Measurements from ENCODE around the gene CALHM5. TPM values are rescaled to one million over a fixed set of nuclear protein-coding genes. Genes with fewer than 3 reads are reported as not detected.

The CALHM5 gene
- polyA plus RNA-seq, 12 donors, result 1.8 to 3.8 (median 3.2) TPM; not detected in 1

GRCh38 chr6:116497113-116497676, 14.2 kb upstream of the CALHM5 start:
- peak; percentile 14 for DNase-seq

DNA sequence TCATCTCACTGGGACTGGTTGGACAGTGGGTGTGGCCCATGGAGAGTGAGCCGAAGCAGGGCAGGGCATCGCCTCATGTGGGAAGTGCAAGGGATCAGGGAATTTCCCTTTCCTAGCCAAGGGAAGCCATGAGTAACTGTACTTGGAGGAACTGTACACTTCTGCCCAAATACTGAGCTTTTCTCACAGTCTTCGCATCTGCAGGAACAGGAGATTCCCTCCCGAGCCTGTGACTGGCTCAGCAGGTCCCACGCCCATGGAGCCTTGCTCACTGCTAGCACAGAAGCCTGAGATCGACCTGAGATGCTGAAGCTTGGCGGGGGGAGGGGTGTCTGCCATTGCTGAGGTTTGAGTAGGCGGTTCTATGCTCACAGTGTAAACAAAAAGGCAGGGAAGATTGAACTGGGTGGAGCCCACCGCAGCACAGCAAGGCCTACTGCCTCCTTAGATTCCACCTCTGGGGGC, 10.4 kb upstream of the CALHM5 start:
- DNase-seq, result no peak

GRCh38 chr6:116507324-116507723, 4.1 kb upstream of the CALHM5 start:
- DNase-seq, result no peak

GRCh38 chr6:116508527-116508926, 2.9 kb upstream of the CALHM5 start:
- DNase-seq, result no peak

DNA sequence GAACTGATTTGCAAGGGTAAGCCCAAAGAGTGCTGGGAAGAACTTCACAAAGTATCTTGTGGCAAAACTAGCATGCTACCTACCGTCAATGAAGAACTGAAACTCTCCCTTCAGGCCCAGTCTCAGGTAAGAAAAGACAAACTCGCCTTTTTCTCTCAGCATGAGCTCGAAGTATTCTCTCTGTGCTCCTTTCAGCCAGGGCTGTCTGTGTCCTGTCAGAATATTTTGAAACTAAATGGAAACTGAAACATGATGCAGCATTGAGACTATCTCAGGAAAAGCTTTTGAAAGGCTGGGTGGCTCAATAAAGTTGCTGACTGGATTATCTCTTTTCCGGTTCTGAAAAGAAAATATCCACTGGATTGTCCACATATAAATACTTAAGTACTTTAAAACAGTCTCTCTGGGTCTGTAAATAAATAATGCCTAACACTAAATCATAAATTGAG, 696 bp downstream of the CALHM5 start:
- no peak for DNase-seq

DNA sequence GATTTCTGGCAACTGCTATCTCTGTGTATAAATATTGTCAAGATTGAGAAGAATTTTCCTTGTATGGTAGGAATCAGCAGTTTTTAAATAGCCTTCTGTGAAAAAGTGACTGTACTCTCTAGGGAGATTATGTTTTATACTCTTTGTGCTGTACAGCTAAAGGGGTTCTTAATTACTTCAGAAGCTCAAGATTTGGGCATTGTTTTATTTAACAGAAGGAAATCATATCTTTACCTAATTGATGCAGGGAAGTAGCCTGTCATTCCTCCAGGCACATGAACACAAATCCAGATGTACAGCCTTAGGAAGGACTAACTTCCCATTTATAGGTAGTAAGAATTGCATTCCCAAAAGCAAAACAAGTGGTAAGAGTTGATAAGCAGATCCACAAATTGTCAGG, 1.3 kb downstream of the CALHM5 start:
- peak; percentile 28 for DNase-seq

- no peak for DNase-seq
Observed at GRCh38 chr6:116513224-116513875, 1.9 kb downstream of the CALHM5 start.

GRCh38 chr6:116514111-116514510, 2.7 kb downstream of the CALHM5 start:
- DNase-seq, result no peak

- DNase-seq, result no peak
Observed at GRCh38 chr6:116515141-116515540, 3.7 kb downstream of the CALHM5 start.

- DNase-seq, result no peak
Observed at GRCh38 chr6:116518621-116519368, 7.4 kb downstream of the CALHM5 start.

DNA sequence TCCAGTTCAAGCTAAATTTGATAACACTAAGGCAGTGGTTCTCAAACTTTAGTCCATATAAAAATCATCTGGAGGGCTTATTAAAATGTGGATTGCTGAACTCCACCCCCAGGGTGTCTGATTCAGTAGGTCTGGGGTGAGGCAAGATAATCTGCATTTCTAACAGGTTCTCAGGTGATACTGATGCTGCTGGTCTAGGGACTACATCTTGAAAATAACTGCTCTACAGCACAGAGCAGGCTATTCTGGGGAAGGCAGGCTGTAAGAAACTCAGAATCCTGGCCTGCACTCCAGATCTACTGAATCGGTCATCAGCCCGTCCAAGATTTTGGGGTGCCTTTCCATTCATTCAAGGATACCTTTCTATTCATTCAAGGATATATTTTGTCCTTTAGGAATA, 11.5 kb downstream of the CALHM5 start:
- DNase-seq, result no peak

- no peak for DNase-seq
Observed at GRCh38 chr6:116524236-116524635, 12.8 kb downstream of the CALHM5 start.

DNA sequence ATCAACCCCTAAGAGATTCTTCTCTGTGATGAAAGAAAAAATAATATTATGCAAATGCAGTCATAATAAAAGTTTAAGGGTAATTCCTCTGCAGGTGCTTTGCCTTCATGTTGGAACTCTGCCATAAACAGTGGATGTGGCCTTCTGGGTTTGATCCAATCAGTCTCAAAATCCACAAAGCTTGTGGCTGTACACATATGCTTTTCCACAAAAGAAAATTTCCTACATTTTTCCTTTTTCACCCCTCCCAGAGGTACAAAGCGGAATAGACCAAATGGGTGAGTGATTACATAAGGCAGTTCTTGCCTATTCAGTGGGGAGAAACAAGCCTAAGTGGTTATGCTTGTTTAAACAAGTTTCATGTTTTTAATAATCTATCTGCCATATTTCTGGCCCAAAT, 16.7 kb downstream of the CALHM5 start:
- no peak for DNase-seq

- no peak for DNase-seq
Observed at GRCh38 chr6:116528780-116529179, 17.3 kb downstream of the CALHM5 start.

DNA sequence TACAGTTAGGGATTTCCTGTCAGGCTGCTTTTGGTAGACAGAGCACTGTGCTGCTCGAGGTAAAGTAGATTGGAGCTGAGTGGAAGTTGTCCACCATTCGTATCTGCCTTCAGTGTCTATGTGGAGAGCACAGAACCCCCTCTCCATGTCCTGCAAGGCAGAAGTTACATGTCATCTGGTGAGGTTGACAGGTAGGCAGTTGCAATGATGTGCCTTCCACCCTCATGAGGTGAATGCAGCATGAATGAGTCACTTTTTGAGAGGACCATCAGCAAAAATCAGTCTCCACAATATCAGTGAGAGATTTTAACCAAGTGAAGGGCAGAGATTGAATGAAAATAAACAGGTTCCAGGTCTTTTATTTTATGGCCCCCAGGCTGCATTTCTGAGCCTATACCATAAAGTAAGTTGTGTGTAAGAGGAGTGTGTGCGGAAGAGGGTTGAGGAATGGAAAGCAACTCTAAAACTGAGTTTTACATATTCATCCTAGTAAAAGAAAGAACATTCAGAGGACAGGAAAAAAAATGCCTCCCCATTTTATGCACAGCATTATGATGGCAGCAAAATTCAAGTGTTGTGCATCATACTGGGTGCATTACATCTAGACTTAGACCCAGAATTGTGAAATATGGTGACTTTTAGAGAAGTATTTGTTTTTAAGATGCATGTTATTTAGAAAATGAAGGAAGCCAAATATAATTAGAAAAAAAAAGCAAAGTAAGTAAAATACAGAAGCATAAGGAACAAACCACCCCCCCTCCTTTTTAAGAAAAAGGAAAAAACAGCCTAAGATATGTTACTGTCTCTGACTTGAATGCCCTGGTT, 18.2 kb downstream of the CALHM5 start:
- no peak for DNase-seq

DNA sequence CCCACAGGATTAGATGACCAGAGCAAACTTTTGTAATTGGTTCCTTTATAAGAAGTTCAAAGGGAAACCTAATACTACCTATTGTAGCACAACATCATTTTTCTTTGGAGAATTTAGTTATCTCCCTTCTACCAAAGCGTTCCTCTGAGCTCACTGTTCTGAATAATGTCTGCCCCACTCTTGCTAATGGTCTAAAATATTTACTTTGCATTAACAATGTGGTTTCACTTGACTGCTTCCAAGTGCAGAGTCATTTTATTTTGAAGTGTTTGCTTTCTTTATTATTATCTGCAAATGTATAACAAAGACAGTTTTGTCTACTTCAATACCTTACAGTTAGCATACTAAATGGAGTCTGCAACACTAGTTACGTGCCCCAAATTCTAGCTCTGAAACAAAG, 19.0 kb downstream of the CALHM5 start:
- no peak for DNase-seq

- DNase-seq, result peak; percentile 67
Observed at GRCh38 chr6:116531675-116532570, 20.5 kb downstream of the CALHM5 start.

DNA sequence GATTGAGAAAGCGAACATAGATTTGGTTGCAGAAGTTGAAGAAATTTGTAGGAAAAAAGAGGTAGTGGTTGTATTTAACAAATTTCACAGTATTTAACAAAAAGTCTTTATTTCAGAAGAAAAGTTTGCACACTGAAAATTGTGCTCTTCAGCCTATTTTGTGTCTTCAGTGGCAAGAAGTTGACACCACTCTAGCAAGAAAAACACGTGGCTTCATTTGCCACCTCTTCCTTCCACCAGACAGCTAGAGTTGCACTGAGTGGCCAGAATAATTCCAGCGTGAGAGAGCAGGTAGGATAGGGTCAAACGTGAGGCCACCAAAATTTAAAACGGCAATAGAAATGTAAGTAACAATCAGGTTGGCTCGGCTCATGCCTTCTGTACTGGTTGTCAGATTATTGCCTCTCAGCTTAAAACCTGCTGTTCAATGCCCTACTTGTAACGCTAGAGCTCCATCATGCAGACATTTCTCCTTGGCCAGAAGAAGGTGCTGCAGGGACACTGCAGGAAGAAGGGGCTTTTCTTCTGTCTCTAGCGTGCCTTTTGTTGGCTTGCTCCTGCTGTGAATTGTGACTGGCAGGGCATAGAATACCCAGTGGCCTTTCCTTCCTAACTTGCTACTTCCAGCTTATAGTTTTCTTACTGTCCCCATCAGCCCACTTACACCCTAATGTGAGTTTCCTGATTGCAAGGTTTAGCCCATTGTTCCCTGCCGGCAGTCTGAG, 22.0 kb downstream of the CALHM5 start:
- DNase-seq, result no peak

DNA sequence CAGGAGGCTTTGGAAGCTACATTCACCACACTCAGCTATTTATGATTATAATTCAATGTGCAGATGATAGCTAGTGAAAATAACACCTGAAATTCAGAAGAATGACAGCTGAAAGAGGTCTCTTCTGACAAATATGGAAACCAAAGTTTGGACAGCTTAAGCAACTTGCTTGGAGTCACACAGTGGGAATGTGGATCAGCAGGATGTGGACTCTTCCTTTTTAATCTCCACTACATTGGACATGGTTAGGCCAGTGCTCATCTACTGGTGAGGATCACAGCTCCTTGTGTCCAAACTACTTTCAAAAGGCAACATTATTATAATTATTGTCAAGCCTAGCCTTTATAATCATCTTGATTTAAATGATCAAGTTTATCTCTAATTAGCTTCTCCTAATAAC, 23.7 kb downstream of the CALHM5 start:
- no peak for DNase-seq

- peak; percentile 43 for DNase-seq
Observed at GRCh38 chr6:116536216-116536621, 24.8 kb downstream of the CALHM5 start.
